GM12864 (cell line): ENCODE measurements around the gene TH.

Experiments used
- DNase-seq: peaks from one replicate; pipeline ENCODE4 v3.0.0-alpha.2; 2011; ENCODE audit warnings: low read depth
- H3K4me3 ChIP-seq: 2 replicates; pipeline ENCODE4 v1.5.1; 2011; ENCODE audit warnings: mild to moderate bottlenecking, low read depth, low read length, control low read depth
- CTCF ChIP-seq: IDR thresholded peaks from 2 replicates; pipeline ENCODE4 v1.5.1; 2011; ENCODE audit warnings: low read depth, mild to moderate bottlenecking, moderate library complexity, low read length, control low read depth, inconsistent platforms; ENCODE audit errors: missing control alignments

TH gene

GRCh38 chr11:2174361-2174760 lies 2.7 kb upstream of the TH start:
- TF ChIP-seq CTCF, result no peak
- H3K4me3 ChIP-seq, result no peak overlapping the region
- DNase-seq, result no peak

- no peak for DNase-seq
- TF ChIP-seq CTCF, result no peak
- H3K4me3 ChIP-seq, result no peak overlapping the region
Measured at GRCh38 chr11:2173761-2174160, 2.1 kb upstream of the TH start.

DNA sequence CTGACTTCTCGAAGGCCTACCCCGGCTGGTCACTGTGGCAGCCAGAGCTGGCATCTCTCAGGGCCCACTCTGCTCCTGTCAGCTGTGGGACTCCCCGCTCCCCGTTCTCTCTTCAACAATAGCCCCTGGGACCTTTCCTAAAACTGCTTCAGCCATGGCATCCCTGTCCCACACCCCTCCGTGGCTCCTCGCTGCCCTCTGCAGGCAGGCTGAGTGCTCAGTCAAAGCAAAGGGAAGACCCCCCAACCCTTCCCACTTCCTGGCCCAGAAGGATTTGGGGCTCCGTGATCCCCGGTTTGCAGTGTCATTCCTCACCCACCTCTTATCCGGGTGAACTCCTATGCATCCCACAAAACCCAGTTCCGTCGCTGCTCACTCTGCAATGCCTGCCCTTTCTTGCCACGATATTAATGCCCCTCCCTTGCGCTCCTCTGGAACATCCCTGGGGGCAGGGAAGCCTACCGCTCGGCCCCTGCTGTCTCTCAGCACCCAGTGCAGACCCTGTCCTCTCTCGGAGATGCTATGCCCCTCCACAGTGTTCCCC lies 1.6 kb upstream of the TH start:
- no peak overlapping the region for H3K4me3 ChIP-seq
- TF ChIP-seq CTCF, result peak; percentile 40
- no peak for DNase-seq

- no peak for TF ChIP-seq CTCF
- DNase-seq, result no peak
Measured at GRCh38 chr11:2172676-2173075, 1.1 kb upstream of the TH start.

DNA sequence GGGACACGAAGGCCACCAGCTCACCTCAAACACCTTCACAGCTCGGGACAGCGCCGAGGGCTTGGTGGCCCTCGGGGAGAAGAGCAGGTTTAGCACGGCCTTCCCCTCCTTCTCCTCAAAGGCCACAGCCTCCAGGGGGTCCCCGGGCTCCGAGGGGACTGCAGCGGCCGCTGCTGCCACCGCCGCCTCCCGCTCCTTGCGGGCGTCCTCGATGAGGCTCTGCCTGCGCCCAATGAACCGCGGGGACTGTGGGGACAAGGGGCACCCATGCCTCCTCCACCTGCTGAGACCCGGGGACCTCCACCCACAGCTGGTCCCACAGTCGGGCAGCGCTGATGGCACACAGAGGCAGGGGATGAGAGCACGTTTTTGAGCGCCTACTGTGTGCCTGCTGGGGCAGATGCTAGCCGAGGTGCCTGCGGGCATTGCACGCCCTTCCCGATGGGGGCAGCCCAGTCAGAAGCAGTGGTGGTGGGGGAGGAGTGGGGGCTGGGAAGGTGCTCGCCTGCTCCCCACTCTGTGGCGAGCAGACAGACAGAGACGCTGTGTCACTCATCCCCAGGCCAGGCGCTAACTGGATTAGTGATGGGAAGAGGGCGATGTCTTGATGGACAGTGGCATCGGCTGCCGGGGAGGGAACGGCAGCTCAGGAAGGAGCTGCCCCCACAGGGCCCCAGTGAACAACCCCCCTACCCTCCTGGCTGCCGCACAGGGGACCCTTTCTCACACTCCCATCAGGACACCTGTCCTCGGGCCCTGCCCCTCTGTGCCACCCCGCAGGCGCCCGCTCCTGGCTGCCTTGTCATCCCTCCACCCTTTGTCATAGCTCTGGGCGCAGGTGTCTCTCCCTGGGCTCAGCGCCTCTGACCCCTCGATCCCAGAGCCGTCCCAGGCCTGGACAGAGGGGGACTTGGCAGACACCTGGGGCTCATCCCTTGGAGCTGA lies 1.7 kb downstream of the TH start:
- no peak for DNase-seq
- no peak overlapping the region for H3K4me3 ChIP-seq
- TF ChIP-seq CTCF, result no peak

More at GRCh38 chr11:2172676-2173075, 1.1 kb upstream of the TH start:
- H3K4me3 ChIP-seq, result no peak overlapping the region

DNA sequence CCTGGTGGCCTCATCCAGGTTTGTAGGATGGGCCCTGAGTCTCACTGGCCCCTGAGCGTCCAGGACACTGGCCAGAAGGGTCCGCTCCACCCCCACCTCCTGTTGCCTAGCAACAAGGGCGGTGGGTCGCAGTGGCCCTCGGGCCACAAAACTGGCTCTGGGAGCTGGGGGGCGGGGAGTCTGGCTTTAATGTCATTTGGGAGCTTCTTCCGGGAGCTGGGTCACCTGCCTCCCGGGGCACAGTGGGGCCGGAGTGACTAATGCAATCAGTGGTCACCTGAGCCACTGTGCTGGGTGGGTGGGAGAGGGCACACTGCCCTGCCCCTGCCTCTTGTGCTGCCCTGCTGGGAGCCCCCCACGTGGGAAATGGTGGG lies 2.6 kb downstream of the TH start:
- no peak for TF ChIP-seq CTCF
- no peak overlapping the region for H3K4me3 ChIP-seq
- no peak for DNase-seq
